SH-SY5Y (cell line): ENCODE data around the gene PRKCB.

Experiments used
- GATA2 ChIP-seq: IDR thresholded peaks from 2 replicates; pipeline ENCODE4 v1.6.1; 2011; ENCODE audit warnings: mild to moderate bottlenecking, low read depth, low read length
- GATA3 ChIP-seq: IDR thresholded peaks from 2 replicates; pipeline ENCODE4 v1.6.1; 2011; ENCODE audit warnings: low read depth, mild to moderate bottlenecking, low read length, moderate library complexity

DNA sequence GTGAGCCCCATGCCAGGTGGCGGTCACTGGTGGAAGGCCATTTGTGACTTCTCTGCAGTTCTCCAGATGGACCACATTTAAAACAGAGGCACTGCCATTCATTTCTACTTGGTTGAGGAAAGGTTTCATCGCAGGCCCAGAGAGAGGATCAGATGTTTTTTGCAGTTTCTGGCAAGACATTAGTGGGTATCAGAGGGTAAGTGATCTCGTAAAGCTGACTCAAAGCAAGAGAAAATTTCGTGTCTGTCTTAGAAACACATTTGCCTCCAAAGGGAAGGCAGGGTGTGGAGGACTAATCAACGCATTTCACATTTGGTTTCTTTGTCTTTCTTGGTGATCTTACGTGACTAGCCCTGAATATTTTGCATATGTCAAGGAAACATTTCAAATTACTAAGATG lies 81.8 kb downstream of the PRKCB start:
- TF ChIP-seq GATA3: no peak
- no peak for TF ChIP-seq GATA2
